Left cardiac atrium (tissue), 4 donors: Measurements from ENCODE around the gene TIAM1. TPM values are rescaled to one million over a fixed set of nuclear protein-coding genes. Genes with fewer than 3 reads are reported as not detected.

Experiments
- ATAC-seq, 2 donors: fragments of 200-7000 bp; cut with Tn5 transposase; one replicate each; pipeline ENCODE4 v1.9.1; 2020; ENCODE audit warnings: mild to moderate bottlenecking in 2 of 2, moderate library complexity in 2 of 2
- DNase-seq: peaks from one replicate; pipeline ENCODE4 v3.0.0-alpha.2; 2020
- intact Hi-C, 2 donors: fragments of 100-400 bp; cut with DNase I; formaldehyde crosslinking; loops; one replicate each; pipeline versions ENCODE4 v1.14.1 to v1.15.1; 2022 to 2023
- total RNA-seq, 2 donors: library from RNA; stranded (reverse); fragmentation: NEBNext Ultra II Directional; extraction: Animal tissue kit (Norgen Biotek cat#: 25700); gene quantifications; one replicate each; pipeline ENCODE4 v1.2.1, GENCODE V29; 2021
- donor health status: DM: no; HTN: yes; CAD: no.
- donor health status: DM: no; HTN: yes; CAD: no; lungs with severe emphysema.
- donor health status: DM: yes; HTN: yes; CAD: no.
- donor health status: Dilated cardiomyopathy.

Gene TIAM1
- total RNA-seq, 2 donors from 2014 or later: 5.0 to 6.7 TPM

- intact Hi-C loops: no loop called here
- DNase-seq (no peak), ATAC-seq (no peak)
Measured at GRCh38 chr21:31162079-31162699, 181.9 kb downstream of the TIAM1 start.

DNA sequence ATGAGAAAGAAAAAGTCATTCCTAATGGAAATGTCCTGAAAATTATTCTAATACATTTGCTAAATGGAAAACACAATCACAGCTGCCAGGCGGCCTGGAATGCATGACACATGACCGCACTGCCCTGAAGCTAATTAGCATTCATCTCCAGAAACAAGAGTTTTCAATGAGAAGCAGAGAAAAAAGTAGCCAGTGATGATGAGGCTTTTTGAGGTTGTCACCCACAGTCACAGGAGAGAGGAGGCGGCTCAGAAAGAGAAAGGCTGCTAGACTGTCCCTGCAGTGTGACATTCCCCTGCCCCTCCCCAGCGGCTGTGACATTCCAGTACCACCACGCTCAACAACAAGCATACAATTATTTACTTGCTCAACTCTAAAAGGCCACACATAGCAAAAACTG lies 182.9 kb downstream of the TIAM1 start:
- ATAC-seq: peak in 1 of 2 donors; percentile 23

GRCh38 chr21:31159808-31160207 lies 184.3 kb downstream of the TIAM1 start:
- intact Hi-C loops: no loop called here
- ATAC-seq (no peak), DNase-seq (no peak)

More for the DNA sequence above, 182.9 kb downstream of the TIAM1 start:
- no peak for DNase-seq
- intact Hi-C loops: no loop called here

- ATAC-seq (peak in 1 of 2 donors; percentile 37), DNase-seq (no peak)
- intact Hi-C loops: no loop called here
Measured at GRCh38 chr21:31158789-31159581, 185.1 kb downstream of the TIAM1 start.

- no peak for DNase-seq
- no peak for ATAC-seq
- intact Hi-C loops: no loop called here
Measured at GRCh38 chr21:31157756-31158155, 186.3 kb downstream of the TIAM1 start.

DNA sequence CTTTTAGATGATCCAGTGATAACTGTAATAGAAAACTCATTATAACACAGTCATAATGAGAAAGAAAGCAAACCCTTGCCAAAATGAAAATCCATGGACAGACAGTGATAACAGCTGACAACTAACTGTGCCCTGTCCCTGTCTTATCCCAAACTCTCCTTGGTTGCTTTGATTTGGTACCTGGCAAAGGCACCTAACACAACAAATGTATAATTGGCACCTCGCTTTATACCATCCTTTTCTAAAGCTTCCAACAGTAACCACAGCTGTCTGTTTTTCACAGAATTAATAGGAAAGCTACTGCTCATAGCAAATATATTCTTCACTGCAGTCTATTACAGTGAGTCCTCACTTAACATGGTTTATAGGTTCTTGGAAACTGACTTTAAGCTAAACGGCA lies 187.4 kb downstream of the TIAM1 start:
- intact Hi-C loops: no loop called here
- ATAC-seq (no peak), DNase-seq (no peak)

- ATAC-seq (no peak), DNase-seq (no peak)
- intact Hi-C loops: no loop called here
Measured at GRCh38 chr21:31156169-31156568, 187.9 kb downstream of the TIAM1 start.

DNA sequence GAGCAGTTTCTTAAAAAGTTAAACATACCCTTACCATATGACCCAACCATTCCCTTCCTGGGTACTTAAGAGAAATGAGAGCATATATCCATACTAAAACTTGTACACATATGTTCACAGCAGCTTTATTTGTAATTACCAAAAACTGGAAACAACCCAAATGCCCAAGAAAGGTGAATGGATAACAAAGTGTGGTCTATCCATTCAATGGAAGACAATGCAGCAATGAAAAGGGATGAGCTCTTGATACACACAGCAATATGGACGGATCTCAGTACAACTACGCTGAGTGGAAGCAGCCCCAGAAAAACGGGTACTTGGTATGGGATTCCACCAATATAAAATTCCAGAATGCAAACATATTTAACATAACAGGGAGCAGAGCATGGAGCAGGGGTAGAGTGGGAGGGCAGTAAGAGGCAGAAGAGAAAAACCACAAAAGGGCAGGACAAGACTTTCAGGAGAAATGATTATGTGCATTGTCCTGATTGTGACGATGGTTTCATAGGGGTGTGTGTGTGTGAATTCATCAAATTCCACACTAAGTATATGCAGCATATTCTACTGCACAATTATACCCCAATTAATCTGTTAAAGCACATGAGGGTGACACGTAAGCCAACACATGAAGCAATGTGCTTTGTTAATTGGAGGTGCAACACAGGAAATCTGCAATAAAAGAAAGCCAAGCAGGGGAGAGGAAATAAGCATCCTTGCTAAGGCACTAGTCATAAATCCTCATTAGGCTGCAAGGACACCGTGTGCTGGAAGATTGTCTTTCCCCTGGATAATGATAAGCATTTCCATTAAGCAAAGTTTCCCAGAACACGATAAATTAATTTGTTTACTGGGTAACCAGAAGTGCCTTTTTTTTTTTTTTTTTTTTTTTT lies 192.7 kb downstream of the TIAM1 start:
- DNase-seq (no peak), ATAC-seq (no peak)
- intact Hi-C loops: no loop called here

GRCh38 chr21:31145274-31145673 lies 198.8 kb downstream of the TIAM1 start:
- intact Hi-C loops: no loop called here
- ATAC-seq (no peak), DNase-seq (no peak)

DNA sequence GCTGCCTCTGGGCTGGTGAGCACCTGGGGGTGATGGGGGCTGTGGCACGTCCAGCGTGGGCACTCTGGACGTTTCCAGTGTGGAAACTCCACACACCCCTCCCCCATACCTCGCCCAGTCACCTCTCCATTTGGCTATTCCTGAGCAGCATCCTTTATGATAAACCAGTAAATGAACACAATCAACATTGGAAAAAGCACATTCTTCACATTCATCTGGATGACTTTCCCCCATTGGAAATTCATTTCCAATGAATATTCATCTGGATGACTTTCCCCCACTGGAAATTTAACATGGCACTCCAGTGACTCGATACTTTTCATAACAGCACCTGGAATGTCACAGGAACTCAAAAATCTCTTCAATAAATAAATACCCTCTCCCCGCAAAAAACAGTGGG lies 201.0 kb downstream of the TIAM1 start:
- DNase-seq (no peak), ATAC-seq (no peak)
- intact Hi-C loops: no loop called here

GRCh38 chr21:31142600-31142999 lies 201.5 kb downstream of the TIAM1 start:
- DNase-seq (no peak), ATAC-seq (no peak)
- intact Hi-C loops: no loop called here

GRCh38 chr21:31141389-31142000 lies 202.6 kb downstream of the TIAM1 start:
- DNase-seq (no peak), ATAC-seq (no peak)
- intact Hi-C loops: no loop called here

GRCh38 chr21:31140676-31141075 lies 203.4 kb downstream of the TIAM1 start:
- intact Hi-C loops: no loop called here

GRCh38 chr21:31140025-31140424 lies 204.0 kb downstream of the TIAM1 start:
- no peak for ATAC-seq
- intact Hi-C loops: no loop called here
- DNase-seq: no peak

More at GRCh38 chr21:31140676-31141075, 203.4 kb downstream of the TIAM1 start:
- ATAC-seq (no peak), DNase-seq (no peak)

DNA sequence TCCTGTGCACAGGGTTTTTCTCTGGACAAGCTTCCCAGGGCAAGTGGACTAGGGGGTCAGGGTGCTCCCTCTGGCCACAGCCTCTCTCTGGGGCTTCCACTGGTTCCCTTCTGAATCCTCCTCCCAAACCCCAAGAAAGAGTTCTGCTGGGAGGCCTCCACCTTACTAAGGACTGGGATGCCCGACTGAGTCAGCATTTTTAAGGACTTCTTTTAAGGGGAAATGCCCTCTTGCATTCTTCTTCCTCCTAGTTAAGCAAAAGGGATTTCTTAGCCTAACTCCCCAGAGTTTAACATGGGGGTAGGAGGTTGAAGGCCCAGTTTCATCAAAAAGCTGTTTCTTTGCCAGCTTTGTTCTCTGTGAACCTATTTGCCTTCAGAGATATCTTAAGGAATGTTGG lies 206.1 kb downstream of the TIAM1 start:
- DNase-seq (no peak), ATAC-seq (no peak)
- intact Hi-C loops: no loop called here

DNA sequence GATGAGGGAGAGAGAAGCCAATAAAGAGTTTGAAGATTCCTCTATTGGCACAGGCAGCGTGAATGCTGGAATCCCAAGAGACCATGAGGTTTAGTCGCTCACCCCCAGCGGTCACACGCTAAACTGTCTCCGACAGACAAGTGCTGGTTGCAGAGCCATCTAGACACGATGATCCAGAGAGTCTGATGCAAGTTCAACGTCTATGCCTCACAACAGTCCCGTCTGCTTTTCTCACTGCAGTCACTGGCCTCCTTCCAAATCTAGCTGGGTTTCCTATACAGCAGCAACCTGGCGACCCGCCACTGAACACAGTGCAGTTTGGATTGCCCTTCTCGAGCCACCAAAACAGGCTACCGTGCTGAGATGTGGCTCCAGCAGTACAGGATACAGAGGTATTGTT lies 207.2 kb downstream of the TIAM1 start:
- peak in 1 of 2 donors; percentile 41 for ATAC-seq
- DNase-seq: peak; percentile 68
- intact Hi-C loops: no loop called here

DNA sequence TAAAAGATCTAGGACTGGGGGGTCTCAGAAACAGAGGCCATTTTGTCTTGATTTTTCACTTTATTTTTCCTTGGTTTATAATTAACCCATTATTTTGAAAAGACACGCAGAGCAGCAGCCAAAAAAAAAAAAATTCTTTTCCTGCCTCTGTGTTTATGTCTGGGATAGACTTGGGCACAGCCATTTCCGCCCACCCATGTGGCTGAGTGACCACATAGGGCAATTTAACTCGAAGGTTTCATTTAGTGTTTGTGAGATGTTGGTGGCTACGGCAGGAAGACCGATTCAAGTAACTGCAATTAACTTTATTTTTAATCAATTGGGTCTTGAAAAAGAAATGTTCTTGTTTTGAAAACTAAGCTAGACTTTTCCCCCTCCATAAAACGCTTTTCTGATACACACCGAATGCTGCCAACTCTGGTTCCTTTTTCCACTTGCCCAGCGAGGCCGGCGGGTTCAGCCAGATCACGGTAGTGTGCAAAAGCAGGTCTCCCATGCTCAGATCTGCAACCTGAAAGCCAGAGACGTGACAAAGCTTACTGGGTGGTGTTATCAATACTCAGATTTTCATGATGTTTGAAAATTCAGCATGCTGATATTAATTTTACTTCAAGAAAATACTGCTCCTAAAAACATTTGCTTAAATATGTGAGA lies 208.4 kb downstream of the TIAM1 start:
- ATAC-seq: no peak
- intact Hi-C loops: no loop called here
- no peak for DNase-seq

GRCh38 chr21:31133243-31133830 lies 210.7 kb downstream of the TIAM1 start:
- ATAC-seq (no peak), DNase-seq (no peak)
- intact Hi-C loops: no loop called here
